ENCODE data around the gene NCOA7. TPM values are rescaled to one million over a fixed set of nuclear protein-coding genes. Genes with fewer than 3 reads are reported as not detected.

The NCOA7 gene
- total RNA-seq, 1 experiment from 2014 or later: 9.4 TPM

DNA sequence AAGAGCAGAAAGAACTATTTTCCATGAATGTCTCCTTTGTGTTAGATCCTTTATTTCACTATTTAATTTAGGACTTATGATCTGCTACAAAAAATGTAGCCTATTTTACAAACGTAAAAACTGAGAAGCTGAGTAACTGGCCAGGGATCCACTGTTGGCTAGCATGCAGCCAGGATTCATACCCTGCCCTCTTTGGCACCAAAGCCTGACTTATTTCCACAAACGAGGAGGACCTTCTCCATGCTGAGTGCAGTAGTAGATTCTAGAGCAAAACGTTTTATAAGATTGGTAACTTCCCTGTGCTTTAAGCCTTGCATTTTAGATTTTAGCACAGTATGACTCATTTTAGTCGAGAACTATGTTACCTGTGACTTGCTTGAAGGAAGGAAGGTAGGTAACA, 74.3 kb downstream of the NCOA7 start:
- H3K9me3 Mint-ChIP-seq: no peaks in the 10 kb centered on the region
- Histone ChIP-seq H2AK5ac (ENCODE audit: insufficient read length, low read length) (no peak overlapping the region), H2BK5ac (ENCODE audit: insufficient read length, low read length) (no peak overlapping the region), H2BK20ac (ENCODE audit: low read depth, low read length, poor library complexity, severe bottlenecking) (no peak overlapping the region), H3K79me2 (ENCODE audit: insufficient read depth, low read length) (no peaks in the 10 kb centered on the region), H3K14ac (ENCODE audit: insufficient read depth, low read length) (no peak overlapping the region), H4K5ac (ENCODE audit: insufficient read length, low read depth, low read length) (no peak overlapping the region), H3K18ac (ENCODE audit: insufficient read length, low read depth, low read length) (no peak overlapping the region), H3K9me3 (ENCODE audit: control insufficient read depth, low read depth, low read length) (no peaks in the 10 kb centered on the region), H2BK15ac (ENCODE audit: low read depth, low read length) (no peak overlapping the region), H3K9ac (ENCODE audit: extremely low read depth, insufficient read length, low read length) (no peak overlapping the region), H3K23me2 (ENCODE audit: insufficient read length, low read depth, low read length, poor library complexity, severe bottlenecking) (no peaks in the 10 kb centered on the region), H2BK120ac (ENCODE audit: low read depth, low read length, poor library complexity, severe bottlenecking) (no peak overlapping the region), H3T11ph (ENCODE audit: low read length) (no peak overlapping the region), H4K8ac (replicated peaks; ENCODE audit: insufficient read length, low read depth, low read length) (no peak overlapping the region), H3K4me2 (ENCODE audit: insufficient read depth, insufficient read length, low read length) (no peak overlapping the region), H2BK12ac (ENCODE audit: insufficient read length, low read depth, low read length) (no peak overlapping the region), H2AFZ (ENCODE audit: low read length) (no peak overlapping the region), H3K4ac (ENCODE audit: low read depth, low read length) (no peak overlapping the region), H4K20me1 (ENCODE audit: control insufficient read depth, insufficient read depth, insufficient read length) (no peaks in the 10 kb centered on the region), H3K23ac (ENCODE audit: insufficient read length, low read depth, low read length) (no peak overlapping the region), H3K4me1 (ENCODE audit: insufficient read depth, low read length) (no peaks in the 10 kb centered on the region; the same call in 1 of the 2 replicates), H3K27ac (ENCODE audit: insufficient read length, low read depth, low read length) (no peak overlapping the region), H3K27me3 (ENCODE audit: insufficient read depth, low read length) (no peaks in the 10 kb centered on the region), H3K79me1 (ENCODE audit: insufficient read depth, low read depth, low read length, poor library complexity, severe bottlenecking) (no peaks in the 10 kb centered on the region), H3K56ac (ENCODE audit: insufficient read length, low read depth, low read length) (no peak overlapping the region), H4K91ac (ENCODE audit: insufficient read length, low read depth, low read length) (no peak overlapping the region)
- no peak overlapping the region for H3K27ac Mint-ChIP-seq
- no peak for DNase-seq
- H3K27me3 Mint-ChIP-seq (ENCODE audit: low read depth): no peaks in the 10 kb centered on the region
- no peak overlapping the region for H3K4me3 Mint-ChIP-seq
- no peaks in the 10 kb centered on the region for H3K36me3 Mint-ChIP-seq (ENCODE audit: insufficient read depth in 1 of 3, low read depth in 3 of 3)
- WGBS (ENCODE audit: extremely low coverage, insufficient read length, low lambda C conversion rate): no CpG with 5 or more reads among the region's 4 CpGs
- H3K4me1 Mint-ChIP-seq: peaks cover 8% of the 10 kb centered on the region in 2 experiments
- TF ChIP-seq CTCF (conservative IDR thresholded peaks at IDR 0.05): no peak
